Measurements from ENCODE around the gene NDOR1.

Gene NDOR1

DNA sequence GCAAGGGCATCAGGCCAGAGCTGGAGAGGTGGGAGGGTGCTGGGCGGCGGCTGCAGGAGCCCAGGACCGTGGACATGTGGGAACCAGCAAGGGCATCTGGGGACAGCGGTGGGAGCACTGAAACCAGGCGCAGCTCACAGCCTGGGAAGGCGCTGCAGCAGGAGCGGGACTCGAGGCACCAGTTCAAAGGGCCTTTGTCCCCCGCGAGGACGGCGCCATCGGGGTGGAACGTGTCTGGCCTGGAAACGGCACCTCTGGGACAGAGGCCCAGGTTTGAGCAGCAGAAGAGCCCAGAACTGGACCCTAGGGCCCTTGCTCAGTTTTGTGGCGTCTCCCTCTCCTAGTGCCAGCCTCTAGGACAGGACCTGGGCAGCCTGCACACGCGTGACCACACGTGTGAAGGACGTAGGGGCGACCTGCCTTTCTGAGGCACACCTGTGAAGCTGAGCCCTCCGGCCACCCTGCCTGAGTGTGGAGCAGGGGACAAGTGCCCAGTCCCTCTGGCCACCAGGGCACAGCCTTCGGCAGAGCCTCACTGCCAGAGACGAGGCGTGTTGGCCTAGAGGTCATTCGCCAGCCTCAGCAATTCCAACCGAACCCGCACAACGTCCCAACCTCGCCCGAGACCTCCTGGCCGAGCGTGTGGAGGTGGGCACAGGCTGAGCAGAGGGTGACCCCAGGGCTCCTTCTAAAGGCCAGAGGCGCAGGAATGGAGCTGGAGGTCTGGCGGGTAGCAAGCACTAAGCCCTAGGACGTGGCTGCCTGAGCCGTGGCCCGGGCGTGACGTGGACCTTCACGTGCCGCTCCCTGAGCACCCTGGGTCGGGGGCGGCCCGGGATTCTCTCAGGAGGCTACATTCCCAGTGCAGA lies 31.5 kb upstream of the NDOR1 start:
- Mint-ChIP-seq H3K27me3 (peaks cover 19 to 22% of the 10 kb centered on the region in 2 donors), H3K36me3 (peaks cover 7 to 11% of the 10 kb centered on the region in 2 donors)

DNA sequence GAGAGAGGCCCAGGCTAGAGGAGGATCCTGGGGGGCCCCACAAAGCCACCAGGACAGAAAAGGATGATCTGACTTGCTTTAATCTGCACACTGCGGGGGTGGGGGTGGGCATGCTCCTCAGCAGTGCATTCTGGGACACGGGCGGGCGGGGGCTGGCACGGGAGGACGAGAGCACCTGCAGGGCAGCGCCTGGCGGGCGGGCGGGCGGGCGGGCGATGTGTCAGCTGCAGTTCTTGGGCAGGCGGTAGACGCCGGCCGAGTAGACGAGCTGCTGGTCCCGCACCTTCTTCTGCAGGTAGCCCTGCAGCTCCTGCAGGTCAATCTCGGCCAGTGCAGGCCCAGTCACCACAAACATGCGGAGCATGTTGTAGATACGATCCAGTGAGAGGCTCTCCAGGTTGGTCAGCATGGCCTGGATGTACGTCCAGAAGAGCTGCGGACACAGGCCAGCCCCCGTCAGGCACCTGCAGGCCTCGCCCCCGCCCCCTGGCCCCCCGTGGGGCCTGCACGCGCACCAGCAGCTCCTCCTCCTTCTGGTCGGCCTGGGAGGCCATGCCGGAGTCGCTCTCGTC lies 30.7 kb upstream of the NDOR1 start:
- DNase-seq (no peak), ATAC-seq (replicated peaks) (peak in 1 of 2 donors; percentile 13)
- Mint-ChIP-seq H3K9me3 (no peaks in the 10 kb centered on the region), H3K36me3 (peaks cover 15 to 18% of the 10 kb centered on the region in 2 donors), H3K27me3 (peaks cover 17 to 18% of the 10 kb centered on the region in 2 donors), H3K27ac (no peak overlapping the region), H3K4me3 (no peak overlapping the region), H3K4me1 (peaks cover 9 to 23% of the 10 kb centered on the region in 2 donors)

More for the DNA sequence above, 31.5 kb upstream of the NDOR1 start:
- H3K4me3 Mint-ChIP-seq, result no peak overlapping the region
- DNase-seq (no peak), ATAC-seq (replicated peaks) (no peak)
- peaks cover 7 to 27% of the 10 kb centered on the region in 2 donors for H3K4me1 Mint-ChIP-seq
- H3K27ac Mint-ChIP-seq, result no peak overlapping the region
- no peaks in the 10 kb centered on the region for H3K9me3 Mint-ChIP-seq

DNA sequence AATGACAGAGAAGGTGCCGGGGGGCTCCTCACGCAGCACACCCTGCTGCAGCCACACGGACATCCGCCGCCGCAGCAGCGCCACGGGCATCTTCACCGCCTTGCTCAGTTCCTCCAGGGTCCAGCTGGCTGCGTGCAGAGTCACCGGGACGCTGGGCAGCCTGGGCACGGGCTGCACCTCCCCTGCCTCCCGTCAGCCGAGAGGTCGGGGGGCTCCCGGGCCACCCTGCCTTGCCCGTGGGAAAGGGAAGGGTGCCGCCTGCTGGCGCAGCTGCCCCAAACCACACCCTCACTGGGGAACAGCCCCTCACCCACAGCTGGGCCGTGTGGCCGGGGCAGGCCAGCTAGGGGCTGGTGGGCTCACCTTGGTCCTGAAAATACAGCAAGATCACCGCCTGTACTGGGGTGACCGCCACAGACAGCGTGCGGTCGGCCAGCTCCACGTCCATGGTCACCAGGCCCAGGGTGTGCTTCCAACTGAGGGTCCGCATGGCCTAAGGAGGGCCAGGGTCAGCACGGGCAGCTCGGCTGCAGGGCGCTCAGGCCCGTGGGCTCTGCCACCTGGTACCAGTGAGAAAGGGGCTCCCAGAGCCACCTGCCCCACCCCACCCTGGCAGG lies 30.0 kb upstream of the NDOR1 start:
- no peaks in the 10 kb centered on the region for H3K9me3 Mint-ChIP-seq
- peaks cover 11 to 13% of the 10 kb centered on the region in 2 donors for H3K27me3 Mint-ChIP-seq
- peaks cover 19 to 23% of the 10 kb centered on the region in 2 donors for H3K36me3 Mint-ChIP-seq
- peaks cover 7 to 18% of the 10 kb centered on the region in 2 donors for H3K4me1 Mint-ChIP-seq
- no peak for ATAC-seq (replicated peaks)
- no peak overlapping the region for H3K4me3 Mint-ChIP-seq
- H3K27ac Mint-ChIP-seq, result no peak overlapping the region
- no peak for DNase-seq

DNA sequence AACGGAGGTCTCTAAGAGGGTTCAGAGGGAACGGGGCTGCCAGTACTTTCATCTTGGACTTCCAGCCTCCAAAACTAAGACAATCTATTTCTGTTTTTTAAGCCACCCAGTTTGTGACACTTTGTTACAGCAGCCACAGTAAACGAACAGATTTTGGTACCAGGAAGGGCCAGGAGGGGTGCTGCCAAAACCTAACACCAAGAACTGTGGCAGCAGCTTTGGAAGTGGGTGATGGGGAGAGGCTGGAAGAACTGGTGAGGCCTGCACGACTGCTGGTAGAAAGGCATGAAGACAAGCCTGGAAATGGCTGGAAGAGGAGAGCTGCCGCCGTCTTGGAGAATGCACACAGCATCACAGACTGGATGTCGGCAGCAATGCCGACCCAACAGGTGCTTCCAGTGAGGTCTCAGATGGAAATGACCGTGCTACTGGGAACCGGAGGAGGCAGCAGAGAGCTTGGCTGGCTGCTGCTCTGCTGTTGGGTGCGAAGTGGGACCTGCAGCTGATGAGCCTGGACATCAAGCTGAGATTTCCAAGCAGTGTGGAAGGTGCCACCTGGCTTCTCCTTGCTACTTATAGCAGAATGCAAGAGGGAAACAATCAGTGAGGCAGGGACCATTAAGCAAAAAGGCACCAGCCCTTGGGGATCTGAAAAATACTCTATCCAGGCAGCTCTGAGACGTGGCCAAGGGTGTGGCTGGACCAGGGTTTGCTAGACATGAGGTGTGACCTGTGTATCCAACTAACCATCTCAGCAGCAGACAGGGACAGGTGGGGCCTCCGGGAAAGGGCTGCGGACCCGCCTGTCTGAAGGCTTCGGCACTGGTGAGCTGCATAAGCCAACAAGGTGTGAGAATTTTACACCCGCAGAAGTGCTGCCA lies 29.0 kb upstream of the NDOR1 start:
- peak; percentile 61 to 72 for ATAC-seq (replicated peaks)

DNA sequence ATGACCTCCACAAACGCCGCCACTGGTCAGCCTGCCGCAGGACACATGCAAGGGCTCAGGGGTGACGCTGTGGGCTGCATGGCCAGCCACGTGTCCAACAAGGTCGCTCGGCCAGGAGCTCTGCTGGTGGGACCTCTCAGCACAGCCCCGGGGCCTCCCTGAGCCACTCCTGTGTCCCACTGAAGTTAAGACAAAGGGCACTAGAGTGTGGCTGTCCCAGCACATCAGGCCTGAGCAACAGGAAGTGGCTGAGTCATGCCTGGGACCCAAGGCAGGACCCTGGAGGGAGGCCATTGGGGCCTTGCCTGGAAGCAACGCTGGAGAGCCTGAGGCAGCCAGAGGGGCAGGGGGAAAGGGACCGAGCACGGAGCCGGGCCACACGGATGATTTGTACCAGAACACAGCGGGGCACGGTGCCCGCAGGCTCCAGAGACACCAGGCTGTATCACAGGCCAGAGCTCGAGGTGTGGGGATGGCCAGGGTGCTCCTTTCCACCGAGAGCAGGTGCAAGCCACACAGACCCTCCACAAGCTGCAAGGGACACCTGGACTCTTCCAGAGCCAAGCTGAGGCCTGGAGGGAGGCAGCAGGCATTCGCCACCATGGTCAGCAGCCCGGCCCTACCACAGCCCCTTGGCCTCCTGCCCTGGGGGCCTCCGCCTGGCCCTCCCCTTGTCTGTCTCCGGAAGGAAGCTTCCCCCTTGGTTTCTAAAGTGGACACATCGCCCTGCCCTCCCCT lies 27.1 kb upstream of the NDOR1 start:
- Mint-ChIP-seq H3K27me3 (peaks cover 0 to 1% of the 10 kb centered on the region in 2 donors), H3K4me1 (peaks cover 2 to 6% of the 10 kb centered on the region in 2 donors), H3K36me3 (peaks cover 26 to 41% of the 10 kb centered on the region in 2 donors), H3K4me3 (no peak overlapping the region), H3K9me3 (no peaks in the 10 kb centered on the region), H3K27ac (no peak overlapping the region)
- DNase-seq, result no peak
- no peak for ATAC-seq (replicated peaks)

More for the DNA sequence above, 29.0 kb upstream of the NDOR1 start:
- Mint-ChIP-seq H3K9me3 (no peaks in the 10 kb centered on the region), H3K36me3 (peaks cover 19 to 29% of the 10 kb centered on the region in 2 donors), H3K27me3 (peaks cover 2 to 7% of the 10 kb centered on the region in 2 donors), H3K4me1 (peaks cover 5 to 11% of the 10 kb centered on the region in 2 donors), H3K27ac (peak overlapping the region; percentile 71), H3K4me3 (no peak overlapping the region)
- no peak for DNase-seq

DNA sequence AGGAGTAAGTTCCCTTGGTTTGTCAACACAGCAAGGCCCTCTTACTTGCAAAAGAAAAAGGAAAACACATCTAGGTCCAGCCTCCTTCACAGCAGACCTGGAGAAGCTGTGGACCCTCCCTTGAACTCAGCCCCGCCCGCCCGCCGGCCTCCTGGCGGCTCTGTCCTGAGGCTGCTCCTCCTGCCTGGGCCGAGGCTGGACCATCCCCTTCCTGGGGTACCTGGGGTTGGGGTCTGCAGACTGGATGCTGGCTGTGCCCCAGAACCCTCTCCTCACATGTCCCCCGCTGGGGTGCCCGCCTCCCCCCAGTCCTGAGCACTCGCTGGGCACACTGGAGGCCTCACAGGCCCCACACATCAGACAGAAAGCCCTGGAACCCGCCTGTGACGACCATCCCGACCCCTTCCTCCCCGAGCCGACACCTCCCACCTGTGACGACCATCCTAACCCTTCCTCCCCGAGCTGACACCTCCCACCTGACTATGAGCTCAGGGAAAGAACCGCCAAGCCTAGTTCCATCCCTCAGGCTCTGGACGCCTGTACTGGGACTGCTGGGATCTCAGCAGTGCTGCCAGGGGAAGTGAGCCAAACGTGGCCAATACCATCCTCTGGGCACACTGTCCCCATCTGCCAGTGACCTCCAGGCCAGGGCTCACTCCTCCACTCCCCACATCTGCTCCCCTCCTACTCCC lies 26.4 kb upstream of the NDOR1 start:
- Mint-ChIP-seq H3K4me3 (no peak overlapping the region), H3K9me3 (no peaks in the 10 kb centered on the region), H3K4me1 (peaks cover 2 to 9% of the 10 kb centered on the region in 2 donors), H3K27me3 (no peaks in the 10 kb centered on the region), H3K27ac (no peak overlapping the region), H3K36me3 (peaks cover 33 to 48% of the 10 kb centered on the region in 2 donors)
- DNase-seq, result no peak
- ATAC-seq (replicated peaks), result no peak

DNA sequence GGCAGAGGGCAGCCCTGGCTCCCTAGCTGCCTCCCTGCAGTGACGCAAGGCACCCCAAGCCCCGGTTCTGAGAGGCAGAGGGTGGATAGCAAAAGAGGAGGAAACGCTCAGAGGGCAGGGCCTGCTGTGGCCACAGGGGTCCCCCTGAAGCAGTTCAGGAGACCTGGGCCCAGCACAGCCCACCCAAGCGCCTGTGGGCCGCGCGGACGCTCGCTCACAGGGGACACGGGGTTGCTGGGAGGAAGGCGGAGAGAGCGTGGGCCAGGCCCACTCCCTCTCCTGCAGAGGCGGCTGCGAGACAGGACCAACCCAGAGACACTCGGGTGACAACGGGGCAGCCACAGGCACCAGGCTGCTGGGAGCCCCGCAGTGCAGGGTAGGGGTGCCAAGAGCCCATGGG lies 25.7 kb upstream of the NDOR1 start:
- peaks cover 37 to 55% of the 10 kb centered on the region in 2 donors for H3K36me3 Mint-ChIP-seq
- no peak overlapping the region for H3K4me3 Mint-ChIP-seq
- no peaks in the 10 kb centered on the region for H3K9me3 Mint-ChIP-seq
- H3K27ac Mint-ChIP-seq, result no peak overlapping the region
- ATAC-seq (replicated peaks) (no peak), DNase-seq (no peak)
- H3K27me3 Mint-ChIP-seq, result no peaks in the 10 kb centered on the region
- H3K4me1 Mint-ChIP-seq, result peaks cover 8 to 15% of the 10 kb centered on the region in 2 donors

DNA sequence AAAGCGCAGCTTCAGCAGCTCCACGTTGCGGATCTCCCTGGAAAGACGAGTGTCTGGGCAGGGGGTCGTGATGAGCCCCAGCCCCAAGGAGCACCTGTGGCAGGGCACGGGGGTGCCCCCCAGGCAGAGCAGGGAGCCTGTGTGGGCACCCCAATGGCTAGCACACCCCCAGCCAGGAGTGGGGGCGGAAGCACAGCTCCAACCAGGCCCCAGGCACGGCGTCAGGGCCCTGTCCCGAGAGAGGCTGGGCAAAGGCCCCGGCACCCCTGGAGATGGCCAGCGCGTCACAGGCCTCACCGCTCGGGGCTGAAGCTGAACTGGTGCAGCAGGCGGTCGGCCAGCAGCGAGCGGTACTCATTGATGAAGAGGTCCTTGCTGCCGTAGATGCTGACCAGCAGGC lies 25.0 kb upstream of the NDOR1 start:
- Mint-ChIP-seq H3K4me1 (peaks cover 10 to 19% of the 10 kb centered on the region in 2 donors), H3K27me3 (no peaks in the 10 kb centered on the region), H3K4me3 (no peak overlapping the region), H3K27ac (no peak overlapping the region), H3K36me3 (peaks cover 37 to 58% of the 10 kb centered on the region in 2 donors), H3K9me3 (no peaks in the 10 kb centered on the region)
- ATAC-seq (replicated peaks) (no peak), DNase-seq (no peak)

DNA sequence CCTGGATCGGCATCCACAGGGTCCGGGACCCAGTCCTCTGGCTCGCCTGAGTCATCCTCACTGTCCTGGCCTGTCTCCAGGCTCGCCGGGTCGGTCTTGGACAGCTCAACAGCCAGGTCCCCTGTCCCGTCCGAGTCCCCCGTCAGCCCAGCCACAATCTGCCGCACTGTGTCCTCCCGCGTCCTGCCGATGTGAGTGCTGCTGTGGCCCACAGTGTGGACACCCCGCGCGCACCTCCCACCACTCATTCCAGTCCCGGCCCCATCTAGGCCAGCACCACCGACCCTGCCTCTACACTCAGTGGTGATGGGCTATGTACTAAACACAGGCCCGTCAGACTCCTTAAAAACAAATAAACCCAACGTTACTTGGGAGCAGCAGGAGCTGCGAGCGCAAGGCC lies 23.8 kb upstream of the NDOR1 start:
- Mint-ChIP-seq H3K9me3 (no peaks in the 10 kb centered on the region), H3K27me3 (no peaks in the 10 kb centered on the region), H3K27ac (no peak overlapping the region), H3K36me3 (peaks cover 35 to 60% of the 10 kb centered on the region in 2 donors), H3K4me1 (peaks cover 12 to 24% of the 10 kb centered on the region in 2 donors), H3K4me3 (no peak overlapping the region)
- ATAC-seq (replicated peaks) (no peak), DNase-seq (no peak)

DNA sequence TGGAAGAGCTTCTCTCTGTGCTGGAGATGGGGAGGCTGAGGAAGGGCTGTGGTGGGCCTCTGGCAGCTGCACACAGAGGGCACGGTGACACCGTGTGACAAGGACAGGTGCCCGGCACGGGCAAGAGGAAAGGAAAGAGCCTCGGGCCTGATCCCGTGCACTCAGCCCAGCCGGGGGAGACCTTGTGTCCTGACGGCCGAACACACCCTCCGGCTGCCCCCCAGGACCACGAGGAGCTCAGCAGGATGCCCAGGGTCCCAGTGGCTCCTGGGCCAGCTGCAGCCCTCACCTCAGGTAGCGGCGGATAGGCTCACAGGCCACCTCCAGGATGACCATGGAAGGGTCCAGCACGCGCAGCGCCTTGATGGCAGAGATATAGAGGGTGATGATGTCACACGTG lies 22.7 kb upstream of the NDOR1 start:
- Mint-ChIP-seq H3K36me3 (peaks cover 33 to 58% of the 10 kb centered on the region in 2 donors), H3K27me3 (no peaks in the 10 kb centered on the region)

DNA sequence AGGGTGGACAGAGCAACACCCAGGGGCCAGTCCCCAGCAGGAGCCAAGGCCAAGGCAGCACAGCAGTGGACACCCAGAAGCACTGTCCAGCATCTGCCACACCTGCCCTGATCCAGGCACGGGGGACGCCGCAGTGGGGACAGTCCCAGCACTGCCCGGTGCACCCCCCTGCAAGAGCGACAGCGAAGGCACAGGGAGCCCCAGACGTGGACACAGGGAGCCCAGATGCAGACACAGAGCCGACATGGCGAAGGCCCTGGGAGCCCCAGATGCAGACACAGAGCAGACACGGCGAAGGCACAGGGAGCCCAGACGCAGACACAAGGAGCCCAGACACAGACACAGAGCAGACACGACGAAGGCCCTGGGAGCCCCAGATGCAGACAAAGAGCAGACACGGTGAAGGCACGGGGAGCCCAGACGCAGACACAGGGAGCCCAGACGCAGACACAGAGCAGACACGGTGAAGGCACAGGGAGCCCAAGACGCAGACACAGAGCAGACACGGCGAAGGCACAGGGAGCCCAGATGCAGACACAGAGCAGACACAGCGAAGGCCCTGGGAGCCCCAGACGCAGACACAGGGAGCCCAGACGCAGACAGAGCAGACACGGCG lies 21.4 kb upstream of the NDOR1 start:
- Mint-ChIP-seq H3K27me3 (no peaks in the 10 kb centered on the region), H3K4me3 (no peak overlapping the region), H3K9me3 (no peaks in the 10 kb centered on the region), H3K27ac (no peak overlapping the region), H3K36me3 (peaks cover 31 to 56% of the 10 kb centered on the region in 2 donors), H3K4me1 (peaks cover 23 to 44% of the 10 kb centered on the region in 2 donors)
- ATAC-seq (replicated peaks) (no peak), DNase-seq (no peak)

More for the DNA sequence above, 22.7 kb upstream of the NDOR1 start:
- DNase-seq, result no peak
- Mint-ChIP-seq H3K4me3 (no peak overlapping the region), H3K9me3 (no peaks in the 10 kb centered on the region), H3K27ac (no peak overlapping the region), H3K4me1 (peaks cover 20 to 36% of the 10 kb centered on the region in 2 donors)
- no peak for ATAC-seq (replicated peaks)

DNA sequence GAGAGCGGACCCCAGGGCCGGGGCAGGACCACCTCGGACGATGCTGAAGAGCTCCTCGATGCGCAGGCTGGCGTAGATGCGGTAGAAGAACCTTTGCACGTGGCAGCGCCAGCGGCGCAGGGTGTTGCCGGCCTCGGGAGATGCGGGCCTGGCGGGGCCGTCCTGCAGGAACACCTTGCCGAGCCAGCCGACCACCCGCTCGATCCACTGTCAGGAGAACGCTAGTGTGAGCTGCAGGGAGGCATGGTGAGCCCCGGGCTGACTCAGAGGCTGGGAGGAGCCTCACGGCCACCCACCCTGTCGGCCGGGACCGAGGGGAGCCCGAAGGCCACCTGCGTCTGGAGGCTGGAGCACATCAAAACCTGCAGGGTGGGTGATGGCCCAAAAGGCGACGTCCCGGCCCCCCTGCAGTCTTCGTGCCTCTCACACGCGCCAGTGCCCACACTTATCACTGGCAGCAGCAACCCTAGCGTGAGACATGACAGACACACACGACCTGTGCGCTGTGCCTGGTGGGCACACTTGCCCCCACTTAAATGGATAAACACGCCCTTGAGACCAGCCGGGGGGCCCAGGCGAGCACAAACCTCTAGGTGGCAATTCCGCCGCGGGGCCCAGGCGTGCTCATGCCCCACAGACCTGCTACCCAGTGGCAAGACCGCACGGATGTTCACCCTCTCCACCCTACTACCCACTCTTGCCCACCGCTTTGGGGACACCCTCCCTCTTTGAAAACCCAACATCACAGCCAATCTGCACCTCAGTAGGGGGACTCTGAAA lies 20.4 kb upstream of the NDOR1 start:
- H3K36me3 Mint-ChIP-seq, result peaks cover 26 to 52% of the 10 kb centered on the region in 2 donors
- no peak overlapping the region for H3K27ac Mint-ChIP-seq
- no peak for ATAC-seq (replicated peaks)
- no peaks in the 10 kb centered on the region for H3K27me3 Mint-ChIP-seq
- no peak overlapping the region for H3K4me3 Mint-ChIP-seq
- no peak for DNase-seq
- H3K4me1 Mint-ChIP-seq, result peaks cover 28 to 53% of the 10 kb centered on the region in 2 donors
- no peaks in the 10 kb centered on the region for H3K9me3 Mint-ChIP-seq
